Measurements from ENCODE around the gene ROR1. TPM values are rescaled to one million over a fixed set of nuclear protein-coding genes. Genes with fewer than 3 reads are reported as not detected.

Gene ROR1
- total RNA-seq, 1 donor from 2014 or later = 6.7 TPM

GRCh38 chr1:64196074-64196870, 422.5 kb downstream of the ROR1 start:
- no peak for TF ChIP-seq CTCF (IDR thresholded peaks at IDR 0.05; ENCODE audit: unreplicated experiment)
- no peak overlapping the region for H3K4me3 Mint-ChIP-seq (ENCODE audit: unreplicated experiment)
- no peaks in the 10 kb centered on the region for H3K27me3 Mint-ChIP-seq (ENCODE audit: unreplicated experiment)
- no peaks in the 10 kb centered on the region for H3K4me1 Mint-ChIP-seq (ENCODE audit: unreplicated experiment)
- no peaks in the 10 kb centered on the region for H3K9me3 Mint-ChIP-seq (ENCODE audit: unreplicated experiment)
- peaks cover 3% of the 10 kb centered on the region for H3K36me3 Mint-ChIP-seq (ENCODE audit: low read depth, unreplicated experiment)
- no peak overlapping the region for H3K27ac Mint-ChIP-seq (ENCODE audit: unreplicated experiment)
- DNase-seq (ENCODE audit: low spot score) = no peak

GRCh38 chr1:64197076-64197475, 423.3 kb downstream of the ROR1 start:
- no peak for TF ChIP-seq CTCF (IDR thresholded peaks at IDR 0.05; ENCODE audit: unreplicated experiment)

GRCh38 chr1:64199154-64199553, 425.3 kb downstream of the ROR1 start:
- TF ChIP-seq CTCF (IDR thresholded peaks at IDR 0.05; ENCODE audit: unreplicated experiment) = no peak
- Mint-ChIP-seq H3K4me1 (ENCODE audit: unreplicated experiment) (no peaks in the 10 kb centered on the region), H3K9me3 (ENCODE audit: unreplicated experiment) (no peaks in the 10 kb centered on the region), H3K27ac (ENCODE audit: unreplicated experiment) (no peak overlapping the region), H3K27me3 (ENCODE audit: unreplicated experiment) (peaks cover 1% of the 10 kb centered on the region), H3K36me3 (ENCODE audit: low read depth, unreplicated experiment) (peaks cover 3% of the 10 kb centered on the region), H3K4me3 (ENCODE audit: unreplicated experiment) (no peak overlapping the region)
- no peak for DNase-seq (ENCODE audit: low spot score)

More at GRCh38 chr1:64197076-64197475, 423.3 kb downstream of the ROR1 start:
- Mint-ChIP-seq H3K27ac (ENCODE audit: unreplicated experiment) (no peak overlapping the region), H3K4me1 (ENCODE audit: unreplicated experiment) (no peaks in the 10 kb centered on the region), H3K9me3 (ENCODE audit: unreplicated experiment) (no peaks in the 10 kb centered on the region), H3K27me3 (ENCODE audit: unreplicated experiment) (no peaks in the 10 kb centered on the region), H3K4me3 (ENCODE audit: unreplicated experiment) (no peak overlapping the region), H3K36me3 (ENCODE audit: low read depth, unreplicated experiment) (peaks cover 3% of the 10 kb centered on the region)
- DNase-seq (ENCODE audit: low spot score) = no peak

- TF ChIP-seq CTCF (IDR thresholded peaks at IDR 0.05; ENCODE audit: unreplicated experiment) = no peak
- peak overlapping the region; percentile 59 for H3K4me3 Mint-ChIP-seq (ENCODE audit: unreplicated experiment)
- no peaks in the 10 kb centered on the region for H3K4me1 Mint-ChIP-seq (ENCODE audit: unreplicated experiment)
- peaks cover 1% of the 10 kb centered on the region for H3K27me3 Mint-ChIP-seq (ENCODE audit: unreplicated experiment)
- H3K9me3 Mint-ChIP-seq (ENCODE audit: unreplicated experiment) = no peaks in the 10 kb centered on the region
- DNase-seq (ENCODE audit: low spot score) = no peak
- H3K27ac Mint-ChIP-seq (ENCODE audit: unreplicated experiment) = no peak overlapping the region
- H3K36me3 Mint-ChIP-seq (ENCODE audit: low read depth, unreplicated experiment) = peaks cover 3% of the 10 kb centered on the region
Measured at GRCh38 chr1:64200064-64200463, 426.2 kb downstream of the ROR1 start.

GRCh38 chr1:64203420-64203819, 429.6 kb downstream of the ROR1 start, which contains the start of gene UBE2U:
TSS of gene UBE2U (plus strand) at chr1:64203623. CDS start at chr1:64204051, 428 bp downstream.
- TF ChIP-seq CTCF (IDR thresholded peaks at IDR 0.05; ENCODE audit: unreplicated experiment) = no peak
- DNase-seq (ENCODE audit: low spot score) = no peak
- no peaks in the 10 kb centered on the region for H3K4me1 Mint-ChIP-seq (ENCODE audit: unreplicated experiment)
- H3K36me3 Mint-ChIP-seq (ENCODE audit: low read depth, unreplicated experiment) = peaks cover 3% of the 10 kb centered on the region
- H3K27ac Mint-ChIP-seq (ENCODE audit: unreplicated experiment) = no peak within 1 kb of the TSS
- H3K27me3 Mint-ChIP-seq (ENCODE audit: unreplicated experiment) = peaks cover 1% of the 10 kb centered on the region
- H3K9me3 Mint-ChIP-seq (ENCODE audit: unreplicated experiment) = no peaks in the 10 kb centered on the region
- no peak within 1 kb of the TSS for H3K4me3 Mint-ChIP-seq (ENCODE audit: unreplicated experiment)
